ENCODE measurements around the gene CELA1. TPM values are rescaled to one million over a fixed set of nuclear protein-coding genes. Genes with fewer than 3 reads are reported as not detected.

The CELA1 gene
- total RNA-seq, 2 donors from 2014 or later, result not detected

DNA sequence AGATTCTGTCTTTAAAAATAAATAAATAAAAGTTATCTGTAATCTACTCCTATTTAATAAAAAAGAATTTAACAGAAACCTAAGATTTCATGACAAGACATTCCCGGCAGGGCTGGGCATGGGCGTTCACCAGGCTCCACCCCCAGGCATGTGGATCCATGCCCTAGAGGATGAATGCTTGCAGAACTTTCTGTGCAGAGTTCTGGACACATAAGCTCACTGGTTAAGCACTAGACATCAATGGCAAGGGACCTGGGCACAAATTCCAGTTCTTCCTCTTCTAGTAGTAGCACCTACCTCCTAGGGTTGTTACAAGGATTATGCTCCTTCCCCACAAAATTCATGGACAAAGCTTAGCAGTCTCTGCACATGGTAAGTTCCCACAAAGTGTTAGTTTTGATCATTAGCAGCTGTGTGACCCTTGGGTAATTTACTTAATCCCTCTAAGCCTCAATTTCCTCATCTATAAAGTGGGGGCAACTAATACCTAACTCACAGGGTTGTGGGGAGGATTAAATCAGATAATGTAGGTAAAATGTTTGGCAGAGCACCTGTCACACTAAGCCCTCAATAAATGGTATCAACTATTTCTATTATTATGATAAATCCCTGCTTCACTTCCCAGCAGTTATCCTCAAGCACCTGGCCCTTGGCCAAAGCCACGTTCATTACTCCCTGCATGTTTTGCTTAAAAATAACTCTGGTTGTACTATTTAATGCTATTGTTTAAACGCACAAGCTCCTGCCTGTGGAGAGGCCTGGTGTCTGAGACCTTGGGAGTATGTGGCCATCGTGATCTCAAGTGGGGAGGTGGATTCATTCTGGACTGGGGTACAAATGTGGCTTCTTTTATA, 35.0 kb upstream of the CELA1 start:
- DNase-seq (ENCODE audit: low spot score), result no peak
- Histone ChIP-seq H3K36me3 (no peaks in the 10 kb centered on the region), H3K4me3 (no peak overlapping the region), H3K4me1 (ENCODE audit: control insufficient read depth in 1 of 2, low read depth in 2 of 2) (no peaks in the 10 kb centered on the region), H3K27me3 (replicated peaks; ENCODE audit: insufficient read depth) (no peaks in the 10 kb centered on the region), H3K9me3 (no peaks in the 10 kb centered on the region), H3K27ac (no peak overlapping the region)
- TF ChIP-seq, protein P1, sequence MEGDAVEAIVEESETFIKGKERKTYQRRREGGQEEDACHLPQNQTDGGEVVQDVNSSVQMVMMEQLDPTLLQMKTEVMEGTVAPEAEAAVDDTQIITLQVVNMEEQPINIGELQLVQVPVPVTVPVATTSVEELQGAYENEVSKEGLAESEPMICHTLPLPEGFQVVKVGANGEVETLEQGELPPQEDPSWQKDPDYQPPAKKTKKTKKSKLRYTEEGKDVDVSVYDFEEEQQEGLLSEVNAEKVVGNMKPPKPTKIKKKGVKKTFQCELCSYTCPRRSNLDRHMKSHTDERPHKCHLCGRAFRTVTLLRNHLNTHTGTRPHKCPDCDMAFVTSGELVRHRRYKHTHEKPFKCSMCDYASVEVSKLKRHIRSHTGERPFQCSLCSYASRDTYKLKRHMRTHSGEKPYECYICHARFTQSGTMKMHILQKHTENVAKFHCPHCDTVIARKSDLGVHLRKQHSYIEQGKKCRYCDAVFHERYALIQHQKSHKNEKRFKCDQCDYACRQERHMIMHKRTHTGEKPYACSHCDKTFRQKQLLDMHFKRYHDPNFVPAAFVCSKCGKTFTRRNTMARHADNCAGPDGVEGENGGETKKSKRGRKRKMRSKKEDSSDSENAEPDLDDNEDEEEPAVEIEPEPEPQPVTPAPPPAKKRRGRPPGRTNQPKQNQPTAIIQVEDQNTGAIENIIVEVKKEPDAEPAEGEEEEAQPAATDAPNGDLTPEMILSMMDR (IDR thresholded peaks at IDR 0.05), result no peak
- ATAC-seq (ENCODE audit: insufficient number of reproducible peaks, low FRiP score, low read depth), result no peak

DNA sequence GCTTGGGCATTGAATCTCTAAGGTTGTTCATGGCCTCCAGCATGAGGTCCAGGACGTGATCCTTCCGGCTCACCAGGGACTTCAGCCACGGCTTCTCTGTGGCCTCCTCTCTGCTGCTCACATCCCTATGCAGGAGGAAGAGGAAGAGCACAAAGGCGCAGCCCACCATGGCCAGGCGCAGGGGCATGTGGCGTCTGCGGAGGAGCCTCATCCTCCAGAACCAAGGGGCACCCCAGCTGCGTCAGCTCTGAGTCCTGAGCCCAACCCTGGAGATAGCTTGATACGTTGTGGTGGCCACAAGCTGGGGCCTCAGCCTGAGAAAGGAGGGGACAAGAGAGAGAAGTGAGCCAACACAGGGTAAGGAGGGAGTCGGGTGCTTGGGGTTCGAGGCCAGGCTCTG, 33.1 kb upstream of the CELA1 start:
- H3K27me3 ChIP-seq (replicated peaks; ENCODE audit: insufficient read depth), result no peaks in the 10 kb centered on the region
- TF ChIP-seq, protein P1 (IDR thresholded peaks at IDR 0.05), result no peak
- no peak overlapping the region for H3K4me3 ChIP-seq
- no peak overlapping the region for H3K27ac ChIP-seq
- H3K4me1 ChIP-seq (ENCODE audit: control insufficient read depth in 1 of 2, low read depth in 2 of 2), result peaks cover 0 to 4% of the 10 kb centered on the region in 2 donors
- no peaks in the 10 kb centered on the region for H3K9me3 ChIP-seq
- DNase-seq (ENCODE audit: low spot score), result no peak
- no peaks in the 10 kb centered on the region for H3K36me3 ChIP-seq
- no peak for ATAC-seq (ENCODE audit: insufficient number of reproducible peaks, low FRiP score, low read depth)

DNA sequence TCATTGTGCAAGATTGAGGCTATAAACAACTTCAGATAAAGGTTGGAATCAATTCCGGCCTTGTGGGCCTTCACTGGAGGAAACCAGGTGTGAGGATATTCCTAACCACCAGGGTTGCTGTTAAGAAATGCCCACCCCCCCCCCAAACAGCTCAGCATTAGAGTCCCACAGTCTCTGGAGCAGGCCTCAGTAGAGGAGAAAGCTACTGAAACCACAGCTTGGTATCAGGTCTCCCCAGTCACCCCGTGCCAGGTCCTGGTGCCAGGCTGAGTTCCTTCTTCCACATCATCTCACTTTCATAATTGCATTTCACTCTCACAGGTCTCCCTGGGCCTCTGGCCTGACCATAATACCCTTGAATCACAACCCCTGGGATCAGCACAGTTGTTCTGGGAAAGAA, 32.3 kb upstream of the CELA1 start:
- H3K27me3 ChIP-seq (replicated peaks; ENCODE audit: insufficient read depth), result no peaks in the 10 kb centered on the region
- H3K9me3 ChIP-seq, result no peaks in the 10 kb centered on the region

DNA sequence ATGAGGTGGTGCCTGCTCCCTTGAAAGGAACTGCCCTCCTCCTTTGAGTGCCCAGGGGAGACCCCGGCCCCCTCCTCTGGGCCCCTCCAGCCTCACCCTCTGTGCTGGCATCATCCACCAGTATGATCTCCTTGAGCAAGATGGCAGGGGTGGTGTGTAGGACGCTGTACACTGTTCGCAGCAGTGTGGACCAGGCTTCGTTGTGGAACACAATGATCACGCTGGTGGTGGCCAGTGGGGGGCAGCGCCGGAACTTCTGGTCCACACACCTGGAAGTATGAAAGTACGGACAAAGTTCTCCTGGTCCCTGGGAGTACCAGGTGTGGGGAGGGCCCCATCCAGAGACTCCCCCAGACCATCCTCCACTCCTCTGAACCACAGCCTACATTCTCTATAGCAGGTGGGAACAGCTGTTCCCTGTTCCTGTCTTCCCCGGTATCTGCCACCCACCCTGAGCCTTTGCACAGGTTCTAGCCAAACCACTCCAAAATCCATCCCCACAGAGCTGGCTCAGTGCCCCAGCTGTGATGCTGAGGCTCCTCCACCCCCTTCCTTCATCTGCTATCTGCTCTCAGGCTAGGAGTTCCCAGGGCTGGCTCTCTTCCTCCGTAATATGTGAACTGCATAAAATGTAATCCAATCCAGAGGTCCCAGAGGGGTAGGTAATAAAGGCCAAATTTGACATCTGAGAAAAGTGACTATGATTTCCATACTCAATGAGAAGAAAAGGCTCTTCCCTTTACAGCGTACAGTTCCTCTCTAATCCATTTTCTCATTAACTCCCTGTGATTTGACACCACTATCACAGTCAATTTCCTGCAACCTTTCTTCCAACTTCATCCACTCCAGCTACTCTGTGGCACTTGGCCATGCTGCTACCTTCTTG, 30.9 kb upstream of the CELA1 start:
- Histone ChIP-seq H3K27ac (no peak overlapping the region), H3K9me3 (no peaks in the 10 kb centered on the region), H3K4me1 (ENCODE audit: control insufficient read depth in 1 of 2, low read depth in 2 of 2) (peaks cover 0 to 7% of the 10 kb centered on the region in 2 donors), H3K36me3 (no peaks in the 10 kb centered on the region), H3K4me3 (no peak overlapping the region), H3K27me3 (replicated peaks; ENCODE audit: insufficient read depth) (no peaks in the 10 kb centered on the region)
- TF ChIP-seq, protein P1 (IDR thresholded peaks at IDR 0.05), result no peak
- DNase-seq (ENCODE audit: low spot score) (no peak), ATAC-seq (ENCODE audit: insufficient number of reproducible peaks, low FRiP score, low read depth) (no peak)

More for the DNA sequence above, 32.3 kb upstream of the CELA1 start:
- ATAC-seq (ENCODE audit: insufficient number of reproducible peaks, low FRiP score, low read depth) (no peak), DNase-seq (ENCODE audit: low spot score) (no peak)
- Histone ChIP-seq H3K36me3 (no peaks in the 10 kb centered on the region), H3K4me3 (no peak overlapping the region), H3K27ac (no peak overlapping the region), H3K4me1 (ENCODE audit: control insufficient read depth in 1 of 2, low read depth in 2 of 2) (peaks cover 0 to 7% of the 10 kb centered on the region in 2 donors)
- TF ChIP-seq, protein P1 (IDR thresholded peaks at IDR 0.05), result no peak

GRCh38 chr12:51374856-51375255, 28.4 kb upstream of the CELA1 start:
- H3K27me3 ChIP-seq (replicated peaks; ENCODE audit: insufficient read depth), result no peaks in the 10 kb centered on the region
- no peak for ATAC-seq (ENCODE audit: insufficient number of reproducible peaks, low FRiP score, low read depth)

More at GRCh38 chr12:51374856-51375255, 28.4 kb upstream of the CELA1 start:
- Histone ChIP-seq H3K27ac (no peak overlapping the region), H3K9me3 (no peaks in the 10 kb centered on the region), H3K4me1 (ENCODE audit: control insufficient read depth in 1 of 2, low read depth in 2 of 2) (peaks cover 0 to 20% of the 10 kb centered on the region in 2 donors), H3K4me3 (no peak overlapping the region), H3K36me3 (no peaks in the 10 kb centered on the region)
- TF ChIP-seq, protein P1 (IDR thresholded peaks at IDR 0.05), result no peak
- no peak for DNase-seq (ENCODE audit: low spot score)

Measured in thoracic aorta (tissue), 2 donors.